Hematopoietic multipotent progenitor cell treated with erythropoietin and hydrocortisone succinate and interleukin-3 and kit ligand, for 8 days (in vitro differentiated cells): ENCODE results near the gene MLLT6.

Source experiments
- DNase-seq: peaks from one replicate; pipeline ENCODE4 v3.0.0-alpha.2; 2015

MLLT6 gene

GRCh38 chr17:38746004-38746848 lies 41.2 kb downstream of the MLLT6 start:
- no peak for DNase-seq

GRCh38 chr17:38746849-38747462 lies 41.9 kb downstream of the MLLT6 start:
- no peak for DNase-seq

- no peak for DNase-seq
These were observed 42.5 kb downstream of the MLLT6 start for GRCh38 chr17:38747463-38748148.

- no peak for DNase-seq
These were observed 43.2 kb downstream of the MLLT6 start, which contains the start of gene PCGF2 for GRCh38 chr17:38748149-38748891. Gene PCGF2 (minus strand): TSS chr17:38748336. CDS start chr17:38740402, 7,934 bp downstream.

- no peak for DNase-seq
These were observed 43.8 kb downstream of the MLLT6 start for GRCh38 chr17:38748892-38749222.

GRCh38 chr17:38749223-38750043 lies 44.4 kb downstream of the MLLT6 start:
- peak; percentile 33 for DNase-seq

GRCh38 chr17:38750044-38750311 lies 44.9 kb downstream of the MLLT6 start:
- no peak for DNase-seq

- DNase-seq, result peak; percentile 45
These were observed 45.4 kb downstream of the MLLT6 start for GRCh38 chr17:38750312-38751121.

- DNase-seq, result no peak
These were observed 46.2 kb downstream of the MLLT6 start for GRCh38 chr17:38751144-38751807.

GRCh38 chr17:38751808-38752307 lies 46.8 kb downstream of the MLLT6 start:
- peak; percentile 82 for DNase-seq

- peak; percentile 100 for DNase-seq
These were observed 47.4 kb downstream of the MLLT6 start, which contains the start of gene PSMB3 for GRCh38 chr17:38752308-38753070. Gene PSMB3 (plus strand): TSS chr17:38752741. CDS start chr17:38752827, 86 bp downstream.

GRCh38 chr17:38753071-38753506 lies 48.0 kb downstream of the MLLT6 start:
- DNase-seq, result no peak

GRCh38 chr17:38761612-38762011 lies 56.5 kb downstream of the MLLT6 start:
- DNase-seq, result peak; percentile 58

- no peak for DNase-seq
These were observed 57.2 kb downstream of the MLLT6 start for GRCh38 chr17:38762231-38762630.

- DNase-seq, result no peak
These were observed 61.3 kb downstream of the MLLT6 start for GRCh38 chr17:38766341-38766740.

- DNase-seq, result no peak
These were observed 63.3 kb downstream of the MLLT6 start for GRCh38 chr17:38768417-38768816.

GRCh38 chr17:38773258-38773657 lies 68.2 kb downstream of the MLLT6 start:
- DNase-seq, result no peak

GRCh38 chr17:38777641-38778250 lies 72.7 kb downstream of the MLLT6 start:
- DNase-seq, result no peak
